Retina (tissue), 1 donor: ENCODE data around the gene OBP2A.
"Not testable (repeated sequence)": the region's sequence is repeated elsewhere in the genome, so short reads cannot be mapped to it uniquely, and the experiment has no call there.

Experiments used
- DNase-seq: peaks from one replicate; pipeline ENCODE4 v3.0.0-alpha.2; 2016

OBP2A gene

GRCh38 chr9:135512904-135513303 lies 33.0 kb upstream of the OBP2A start:
- DNase-seq = no peak

GRCh38 chr9:135513351-135513846 lies 32.5 kb upstream of the OBP2A start:
- no peak for DNase-seq

- not testable (repeated sequence) for DNase-seq
Observed at GRCh38 chr9:135513906-135514305, 32.0 kb upstream of the OBP2A start.

GRCh38 chr9:135514342-135515082 lies 31.4 kb upstream of the OBP2A start:
- no peak for DNase-seq

- no peak for DNase-seq
Observed at GRCh38 chr9:135515083-135515951, 30.6 kb upstream of the OBP2A start.

GRCh38 chr9:135516132-135516860 lies 29.6 kb upstream of the OBP2A start:
- DNase-seq = no peak

GRCh38 chr9:135517407-135517822 lies 28.5 kb upstream of the OBP2A start:
- no peak for DNase-seq

GRCh38 chr9:135519179-135519971 lies 26.6 kb upstream of the OBP2A start:
- DNase-seq = no peak

- peak; percentile 1 for DNase-seq
Observed at GRCh38 chr9:135520916-135521607, 24.9 kb upstream of the OBP2A start, which contains the start of gene LCN1. TSS of gene LCN1 (plus strand) at chr9:135521440. CDS start at chr9:135521498, 58 bp downstream.

GRCh38 chr9:135521608-135522095 lies 24.3 kb upstream of the OBP2A start:
- DNase-seq = no peak

- DNase-seq = no peak
Observed at GRCh38 chr9:135522137-135522877, 23.6 kb upstream of the OBP2A start.

GRCh38 chr9:135522931-135523330 lies 23.0 kb upstream of the OBP2A start:
- no peak for DNase-seq

- DNase-seq = no peak
Observed at GRCh38 chr9:135523521-135524129, 22.3 kb upstream of the OBP2A start.

- DNase-seq = peak; percentile 1
Observed at GRCh38 chr9:135524130-135524861, 21.6 kb upstream of the OBP2A start.

- no peak for DNase-seq
Observed at GRCh38 chr9:135525241-135526088, 20.5 kb upstream of the OBP2A start.

- no peak for DNase-seq
Observed at GRCh38 chr9:135526089-135526729, 19.7 kb upstream of the OBP2A start.

GRCh38 chr9:135526730-135527571 lies 19.0 kb upstream of the OBP2A start:
- peak; percentile 1 for DNase-seq
